Naive thymus-derived CD8-positive, alpha-beta T cell (primary cell): ENCODE measurements around the gene DCANP1. TPM values are rescaled to one million over a fixed set of nuclear protein-coding genes. Genes with fewer than 3 reads are reported as not detected.

Experiments used
- ATAC-seq, 2 donors: fragments of 150-1000 bp; cut with Tn5 transposase in 1 of 2; sonication (Bioruptor Pico), chemical (Tn5 transposase) in 1 of 2; 1 replicate in 1 of 2; 2 replicates in 1 of 2; pipeline ENCODE4 v1.10.0; 2021; ENCODE audit warnings: mild to moderate bottlenecking in 2 of 2, moderate library complexity in 2 of 2
- POLR2A ChIA-PET: fragments of 350-600 bp; sonication (Branson Sonifier 250); formaldehyde crosslinking; loops from one replicate; lab custom pipeline; 2021; ENCODE audit warnings: antibody characterized with exemption; lab: Charles Lee
- DNase-seq, 10 donors: peaks; one replicate each; pipeline versions ENCODE4 v3.0.0 to v3.0.0-alpha.2; 2020 to 2022
- H3K27ac Mint-ChIP-seq, 10 donors: one replicate each; pipeline ENCODE4 v1.8.0; 2020 to 2022; ENCODE audit warnings: mild to moderate bottlenecking in 10 of 10, mixed read lengths in 10 of 10, moderate library complexity in 4 of 10, inconsistent platforms in 1 of 10
- H3K27me3 Mint-ChIP-seq, 5 donors: one replicate each; pipeline ENCODE4 v1.8.0; 2021 to 2022; ENCODE audit warnings: mixed read lengths in 5 of 5
- H3K36me3 Mint-ChIP-seq, 3 donors: one replicate each; pipeline ENCODE4 v1.8.0; 2020 to 2022; ENCODE audit warnings: mixed read lengths in 3 of 3, mild to moderate bottlenecking in 2 of 3, inconsistent platforms in 1 of 3
- H3K4me1 Mint-ChIP-seq, 4 donors: one replicate each; pipeline ENCODE4 v1.8.0; 2021 to 2022; ENCODE audit warnings: mixed read lengths in 4 of 4
- H3K4me3 Mint-ChIP-seq, 10 donors: one replicate each; pipeline ENCODE4 v1.8.0; 2020 to 2022; ENCODE audit warnings: mild to moderate bottlenecking in 10 of 10, mixed read lengths in 10 of 10, moderate library complexity in 6 of 10, inconsistent platforms in 1 of 10
- H3K9me3 Mint-ChIP-seq, 9 donors: one replicate each; pipeline ENCODE4 v1.8.0; 2020 to 2022; ENCODE audit warnings: mixed read lengths in 9 of 9, mild to moderate bottlenecking in 3 of 9, inconsistent platforms in 1 of 9, moderate library complexity in 1 of 9
- polyA plus RNA-seq, 3 donors: library from polyadenylated mRNA; unstranded; fragments of 300-500 nt; fragmentation: Illumina TruSeq; gene quantifications; one replicate each; pipeline ENCODE4 v1.2.3, GENCODE V29; 2021
- total RNA-seq, 8 experiments: library from RNA in 2 of 8; stranded (reverse) in 2 of 8; gene quantifications; one replicate each; pipeline ENCODE4 v1.2.3 and lab custom pipeline; 2021 to 2026

DCANP1 gene
- total and polyA plus RNA-seq, 5 experiments from 2014 or later: not detected

DNA sequence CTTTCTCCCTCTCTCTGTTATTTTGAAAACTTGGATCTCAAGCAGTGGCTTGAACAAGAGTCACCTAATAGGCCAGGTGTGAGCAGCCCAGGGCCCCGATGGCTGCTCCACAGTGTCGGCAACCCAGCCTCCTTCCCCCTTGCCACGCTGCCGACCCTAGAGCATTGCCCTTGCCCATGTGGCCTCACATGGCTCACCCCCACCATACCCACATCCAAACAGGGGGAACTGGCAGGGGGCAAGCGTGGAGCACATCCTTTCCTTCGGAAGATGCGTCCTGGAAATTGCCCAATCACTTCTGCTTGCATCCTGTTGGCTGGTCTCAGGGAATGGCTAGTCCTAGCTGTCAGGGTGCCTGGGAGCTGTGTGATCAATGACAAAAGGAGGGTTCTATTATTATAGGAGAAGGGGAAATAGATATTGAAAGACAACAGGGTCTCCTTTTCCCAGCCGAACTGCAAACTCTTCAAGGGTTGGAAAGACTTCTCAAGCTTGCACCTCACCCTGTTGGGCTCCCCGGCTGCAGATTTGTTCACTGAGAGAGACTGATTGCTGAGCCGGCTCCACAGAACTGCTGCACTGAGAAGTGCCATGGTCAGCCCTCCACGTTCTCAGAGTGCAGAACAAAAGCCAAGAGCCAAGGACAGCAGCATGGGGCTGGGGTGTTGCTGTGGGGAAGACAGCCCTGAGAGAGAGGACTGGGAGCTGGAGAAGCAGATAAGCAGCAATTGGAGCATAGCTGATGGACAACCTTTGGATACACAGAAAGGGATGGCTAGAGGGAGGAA lies 13.3 kb upstream of the DCANP1 start:
- H3K27me3 Mint-ChIP-seq: peaks cover 7 to 39% (median 10%) of the 10 kb centered on the region in 5 donors
- peaks cover 0 to 9% (median 4%) of the 10 kb centered on the region in 4 donors for H3K4me1 Mint-ChIP-seq
- no peak overlapping the region for H3K4me3 Mint-ChIP-seq
- H3K27ac Mint-ChIP-seq: peak overlapping the region in 1 of 10 donors; percentile 60
- no peaks in the 10 kb centered on the region for H3K9me3 Mint-ChIP-seq
- DNase-seq (no peak), ATAC-seq (no peak)
- H3K36me3 Mint-ChIP-seq: no peaks in the 10 kb centered on the region
- POLR2A ChIA-PET: no interaction called here

DNA sequence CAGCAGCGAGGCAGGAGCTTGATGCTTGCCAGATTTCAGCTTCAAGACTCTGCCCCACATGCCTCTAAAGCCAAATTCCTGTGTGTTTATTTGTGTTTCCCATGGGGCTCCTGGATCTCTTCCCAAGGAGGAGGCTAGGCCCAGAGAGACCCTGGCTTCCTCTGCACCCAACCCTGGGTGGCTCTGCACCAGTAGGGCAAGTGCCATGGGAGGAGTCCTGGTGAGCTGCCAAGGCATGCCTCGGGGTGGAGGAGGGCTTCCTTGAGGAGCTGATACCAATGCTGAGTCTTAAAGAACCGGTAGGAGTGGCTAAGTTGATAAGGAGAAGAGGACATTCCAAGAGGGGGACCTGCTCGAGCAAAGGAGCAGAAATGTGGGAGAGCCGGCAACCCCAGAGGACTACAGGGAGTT lies 11.8 kb upstream of the DCANP1 start:
- ATAC-seq (no peak), DNase-seq (no peak)
- H3K4me1 Mint-ChIP-seq: peaks cover 0 to 9% (median 2%) of the 10 kb centered on the region in 4 donors
- POLR2A ChIA-PET: no interaction called here
- H3K27ac Mint-ChIP-seq: no peak overlapping the region
- no peak overlapping the region for H3K4me3 Mint-ChIP-seq
- H3K9me3 Mint-ChIP-seq: no peaks in the 10 kb centered on the region
- peaks cover 2 to 28% (median 5%) of the 10 kb centered on the region in 5 donors for H3K27me3 Mint-ChIP-seq
- H3K36me3 Mint-ChIP-seq: no peaks in the 10 kb centered on the region

DNA sequence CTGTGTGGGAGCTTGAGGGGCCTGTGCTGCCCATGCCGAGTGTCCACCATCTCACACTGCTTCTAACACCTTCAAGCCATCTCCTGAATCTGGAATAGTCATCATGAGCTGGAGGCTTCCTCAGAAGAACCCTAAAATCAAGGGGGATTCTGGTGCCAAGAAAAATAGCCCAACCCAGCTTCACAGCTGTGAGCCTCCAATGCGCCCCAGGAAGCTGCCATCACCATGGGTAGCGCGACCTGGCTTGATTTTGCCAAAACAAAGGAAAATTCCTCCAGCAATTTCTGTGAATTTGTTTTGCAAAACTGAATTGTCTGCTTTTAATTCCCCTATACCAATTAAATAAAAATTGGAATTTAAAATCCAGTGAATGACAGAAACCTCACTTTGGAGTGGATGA lies 11.2 kb upstream of the DCANP1 start:
- no peaks in the 10 kb centered on the region for H3K9me3 Mint-ChIP-seq
- POLR2A ChIA-PET: no interaction called here
- H3K36me3 Mint-ChIP-seq: no peaks in the 10 kb centered on the region
- H3K4me3 Mint-ChIP-seq: no peak overlapping the region
- peak in 1 of 10 donors; percentile 41 for DNase-seq
- peaks cover 0 to 9% (median 2%) of the 10 kb centered on the region in 4 donors for H3K4me1 Mint-ChIP-seq
- H3K27me3 Mint-ChIP-seq: peaks cover 2 to 22% (median 2%) of the 10 kb centered on the region in 5 donors
- no peak overlapping the region for H3K27ac Mint-ChIP-seq
- no peak for ATAC-seq

DNA sequence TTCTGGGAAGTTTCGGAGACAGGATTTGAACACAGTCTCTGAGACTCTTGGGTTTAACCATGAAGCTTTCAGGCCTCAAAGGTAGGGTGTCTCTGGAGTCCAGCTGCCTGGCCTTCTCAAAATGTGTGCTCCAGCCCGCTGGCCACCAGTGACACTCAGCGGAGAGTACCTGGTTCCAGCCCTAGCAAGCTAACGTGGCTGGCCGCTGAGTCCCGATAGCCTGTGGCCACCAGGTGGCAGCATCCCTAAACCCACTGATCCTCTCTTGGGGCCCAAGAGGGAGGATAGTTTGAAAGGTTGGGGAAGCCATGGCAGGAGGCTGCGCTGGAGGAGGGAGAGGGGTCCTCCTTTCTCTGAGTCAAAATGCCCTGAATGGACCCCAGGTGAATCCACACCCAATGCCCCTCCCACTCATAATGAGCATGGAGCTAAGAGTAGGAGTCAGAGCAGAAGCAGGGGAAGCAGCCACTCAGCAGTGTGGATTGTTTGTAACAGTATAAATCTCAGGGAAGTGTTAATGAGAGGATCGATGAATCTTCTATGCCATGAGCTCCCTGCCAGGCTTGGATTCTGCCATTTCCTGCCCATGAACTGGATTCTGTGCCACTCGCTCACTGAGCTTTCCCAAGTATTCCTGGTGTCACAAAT lies 10.4 kb upstream of the DCANP1 start:
- no peaks in the 10 kb centered on the region for H3K36me3 Mint-ChIP-seq
- H3K9me3 Mint-ChIP-seq: no peaks in the 10 kb centered on the region
- peaks cover 0 to 6% (median 2%) of the 10 kb centered on the region in 4 donors for H3K4me1 Mint-ChIP-seq
- no peak overlapping the region for H3K4me3 Mint-ChIP-seq
- H3K27me3 Mint-ChIP-seq: peaks cover 2 to 21% (median 5%) of the 10 kb centered on the region in 5 donors
- peak; percentile 8 to 69 (median 33) for DNase-seq
- POLR2A ChIA-PET: no interaction called here
- ATAC-seq: peak; percentile 55 to 68
- no peak overlapping the region for H3K27ac Mint-ChIP-seq

DNA sequence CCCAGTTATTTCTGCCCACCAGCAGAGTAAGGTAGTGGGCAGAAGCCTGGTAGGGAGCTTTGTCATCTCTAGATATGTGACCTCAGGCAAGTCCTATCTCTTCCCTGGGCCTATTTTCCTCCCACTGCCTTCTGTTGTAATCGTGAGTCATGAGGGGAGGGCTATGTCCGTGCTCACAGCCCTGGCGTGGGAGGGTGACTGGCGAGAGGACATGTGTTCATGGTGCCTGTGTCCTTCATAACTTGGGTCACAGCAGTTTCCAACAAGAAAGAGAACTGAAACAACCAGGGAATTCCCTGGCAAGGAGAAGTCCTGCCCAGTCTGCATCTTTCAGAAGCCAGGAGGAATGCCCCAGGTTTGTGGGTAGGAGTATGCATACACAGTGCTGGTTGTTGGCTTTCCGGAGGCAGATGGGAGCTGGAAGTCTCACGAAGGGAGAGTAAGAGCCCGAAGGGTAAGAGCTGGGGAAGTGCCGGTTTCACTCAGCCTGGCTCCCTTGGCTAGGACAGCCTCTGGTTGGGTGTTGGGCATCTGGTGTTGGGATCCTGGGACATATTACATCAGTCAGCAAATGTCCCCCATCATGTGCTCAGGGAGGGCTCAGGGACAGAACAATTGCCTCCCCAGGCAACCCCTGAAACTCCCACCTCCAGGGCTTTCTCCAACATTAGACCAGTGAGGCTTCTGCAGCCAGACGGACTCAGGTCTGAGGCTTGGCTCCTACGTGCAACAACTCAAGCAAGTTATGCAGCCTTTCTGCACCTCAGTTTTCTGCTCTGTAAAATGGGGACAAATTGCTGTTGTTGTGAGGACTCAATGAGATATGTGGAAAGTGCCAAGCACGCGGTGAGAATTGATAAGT lies 9.3 kb upstream of the DCANP1 start:
- ATAC-seq (no peak), DNase-seq (no peak)
- H3K27me3 Mint-ChIP-seq: peaks cover 2 to 21% (median 5%) of the 10 kb centered on the region in 5 donors
- POLR2A ChIA-PET: no interaction called here
- H3K9me3 Mint-ChIP-seq: no peaks in the 10 kb centered on the region
- H3K27ac Mint-ChIP-seq: no peak overlapping the region
- H3K4me3 Mint-ChIP-seq: no peak overlapping the region
- H3K4me1 Mint-ChIP-seq: no peaks in the 10 kb centered on the region
- H3K36me3 Mint-ChIP-seq: no peaks in the 10 kb centered on the region

DNA sequence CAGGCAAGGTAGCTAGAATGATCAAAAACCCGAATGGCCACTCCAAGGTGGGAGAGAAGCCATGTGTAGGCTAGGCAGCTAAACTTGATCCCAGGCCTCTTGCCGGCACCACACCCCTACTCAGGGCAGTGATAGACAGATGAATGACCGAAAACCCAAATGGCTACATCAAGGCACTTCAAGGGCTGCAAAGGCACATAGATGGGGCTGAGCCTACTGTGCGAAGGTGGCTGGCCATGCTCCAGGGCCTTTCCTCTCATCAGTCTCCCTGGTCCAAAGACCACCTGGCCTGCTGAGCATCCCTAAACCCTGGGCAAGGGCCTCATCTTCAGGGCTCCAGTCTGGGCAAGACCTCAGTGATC lies 8.7 kb upstream of the DCANP1 start:
- Mint-ChIP-seq H3K27me3 (peaks cover 2 to 21% (median 5%) of the 10 kb centered on the region in 5 donors), H3K4me3 (no peak overlapping the region), H3K27ac (no peak overlapping the region), H3K36me3 (no peaks in the 10 kb centered on the region), H3K4me1 (no peaks in the 10 kb centered on the region), H3K9me3 (no peaks in the 10 kb centered on the region)
- ATAC-seq (no peak), DNase-seq (no peak)
- POLR2A ChIA-PET: no interaction called here

DNA sequence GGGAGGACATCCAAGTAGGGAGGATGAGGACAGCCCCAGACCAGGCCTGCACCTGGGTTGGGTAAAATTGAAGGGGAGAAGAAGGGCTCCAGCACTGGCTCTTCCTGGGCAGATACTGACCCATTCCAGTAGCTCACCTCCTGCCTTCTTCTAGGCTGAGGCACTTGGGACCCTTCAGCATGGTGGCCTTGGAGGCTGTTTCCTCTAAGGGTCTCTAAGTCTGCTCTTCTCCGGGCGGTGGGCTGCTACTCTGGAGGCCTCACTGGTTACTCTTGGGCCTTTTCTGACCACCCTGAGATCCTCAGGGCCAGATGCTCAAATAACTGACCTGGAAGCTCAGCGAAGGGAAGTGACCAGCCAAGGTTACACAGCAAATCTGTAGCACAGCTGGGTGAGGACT lies 7.8 kb upstream of the DCANP1 start:
- ATAC-seq: no peak

DNA sequence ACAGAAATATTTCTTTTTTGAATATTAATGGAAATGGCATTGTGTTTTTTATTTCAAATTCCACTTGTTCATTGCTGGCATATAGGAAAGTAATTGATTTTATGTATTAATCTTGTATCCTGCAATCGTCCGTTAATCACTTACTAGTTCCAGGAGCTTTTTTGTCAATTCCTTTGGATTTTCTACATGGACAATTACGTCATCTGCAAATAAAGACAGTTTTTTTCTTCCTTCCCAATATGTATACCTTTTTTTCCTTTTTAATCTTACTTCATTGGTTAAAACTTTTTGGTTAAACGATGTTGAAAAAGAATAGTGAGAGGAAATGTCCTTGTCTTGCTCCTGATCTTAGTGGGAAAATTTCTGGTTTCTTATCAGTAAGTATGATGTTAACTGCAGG lies 6.5 kb upstream of the DCANP1 start:
- DNase-seq (no peak), ATAC-seq (no peak)
- no peaks in the 10 kb centered on the region for H3K4me1 Mint-ChIP-seq
- no peaks in the 10 kb centered on the region for H3K9me3 Mint-ChIP-seq
- H3K4me3 Mint-ChIP-seq: no peak overlapping the region
- H3K36me3 Mint-ChIP-seq: no peaks in the 10 kb centered on the region
- H3K27me3 Mint-ChIP-seq: peaks cover 3 to 23% (median 5%) of the 10 kb centered on the region in 5 donors
- POLR2A ChIA-PET: no interaction called here
- H3K27ac Mint-ChIP-seq: no peak overlapping the region

More for the DNA sequence above, 7.8 kb upstream of the DCANP1 start:
- H3K4me3 Mint-ChIP-seq: no peak overlapping the region
- H3K9me3 Mint-ChIP-seq: no peaks in the 10 kb centered on the region
- peaks cover 3 to 21% (median 5%) of the 10 kb centered on the region in 5 donors for H3K27me3 Mint-ChIP-seq
- POLR2A ChIA-PET: no interaction called here
- no peak for DNase-seq
- no peaks in the 10 kb centered on the region for H3K4me1 Mint-ChIP-seq
- no peak overlapping the region for H3K27ac Mint-ChIP-seq
- no peaks in the 10 kb centered on the region for H3K36me3 Mint-ChIP-seq

DNA sequence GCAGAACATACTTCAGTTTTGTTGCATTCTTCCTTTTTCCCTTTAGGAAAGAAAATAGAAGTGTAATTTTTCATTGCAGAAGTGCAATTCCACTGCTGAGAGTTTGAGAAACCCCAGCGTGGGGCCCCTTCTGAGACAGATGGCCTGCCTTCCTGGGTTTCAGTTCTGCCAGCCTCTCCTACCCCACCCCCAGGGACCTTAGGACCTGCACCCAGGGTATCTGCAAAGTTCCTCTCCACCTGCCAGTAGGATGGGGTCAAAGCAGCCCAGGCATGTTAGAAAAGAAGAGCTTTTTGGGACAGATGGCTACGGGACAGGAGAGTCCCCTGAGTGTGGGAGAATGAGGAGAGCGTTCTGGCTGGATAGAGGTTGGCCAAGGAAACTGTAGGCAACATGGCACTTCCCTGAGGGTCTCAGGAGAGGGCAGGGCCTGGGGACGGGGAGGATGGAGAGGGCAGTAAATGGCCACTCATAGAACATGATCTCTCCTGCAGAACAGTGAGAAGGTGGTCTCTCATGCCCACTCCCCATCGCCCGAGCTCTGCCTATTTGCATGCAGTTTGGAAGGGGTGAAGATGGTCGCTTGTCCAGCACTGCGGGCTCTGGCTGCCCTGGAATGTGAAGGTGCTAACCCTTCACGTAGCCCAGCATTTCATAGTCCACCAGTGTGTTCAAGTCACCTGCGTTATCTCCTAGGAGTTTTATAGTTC lies 5.3 kb upstream of the DCANP1 start, which contains the start of gene TIFAB:
TIFAB (minus strand) TSS at position 31 of the 710 bp plus-strand sequence. CDS start 2,412 bp downstream, outside the sequence.
- no peak for ATAC-seq
- Mint-ChIP-seq H3K9me3 (no peaks in the 10 kb centered on the region), H3K4me3 (no peak within 1 kb of the TSS), H3K27me3 (peaks cover 3 to 19% (median 6%) of the 10 kb centered on the region in 5 donors), H3K4me1 (no peaks in the 10 kb centered on the region), H3K27ac (no peak within 1 kb of the TSS), H3K36me3 (no peaks in the 10 kb centered on the region)
- DNase-seq: no peak
- POLR2A ChIA-PET: no interaction called here

DNA sequence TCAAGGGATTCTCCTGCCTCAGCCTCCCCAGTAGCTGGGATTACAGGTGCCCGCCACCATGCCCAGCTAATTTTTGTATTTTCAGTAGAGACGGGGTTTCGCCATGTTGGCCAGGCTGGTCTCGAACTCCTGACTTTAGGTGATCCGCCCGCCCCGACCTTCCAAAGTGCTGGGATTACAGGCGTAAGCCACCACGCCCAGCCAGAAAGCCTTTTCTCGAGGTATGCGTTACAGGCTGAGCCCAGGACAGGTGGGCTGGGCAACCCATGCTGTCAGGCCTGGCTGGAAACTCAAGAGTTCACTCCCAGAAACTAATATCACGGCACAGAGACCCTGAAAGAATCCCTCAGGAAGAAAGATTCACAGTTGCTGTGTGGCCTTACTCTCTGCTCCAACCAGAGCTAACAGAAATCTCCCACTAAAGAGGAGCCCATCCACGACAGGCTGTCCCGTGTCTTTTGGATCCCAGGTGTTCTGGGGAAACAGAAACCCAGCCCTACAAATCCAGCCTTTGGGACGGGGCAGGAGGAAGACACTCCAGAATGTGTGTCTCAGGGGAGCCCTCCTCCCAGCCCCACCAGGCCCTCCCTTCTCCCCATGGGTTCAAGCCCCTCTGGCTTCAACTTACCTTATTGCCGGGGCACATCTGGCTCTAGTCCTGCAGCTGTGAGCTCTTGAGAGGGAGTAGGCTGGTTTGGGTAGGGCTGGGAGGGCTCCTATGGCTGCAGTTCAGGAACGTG lies 4.6 kb upstream of the DCANP1 start:
- H3K36me3 Mint-ChIP-seq: no peaks in the 10 kb centered on the region
- H3K27me3 Mint-ChIP-seq: peaks cover 4 to 17% (median 10%) of the 10 kb centered on the region in 5 donors
- ATAC-seq (no peak), DNase-seq (no peak)
- no peak overlapping the region for H3K27ac Mint-ChIP-seq
- H3K4me1 Mint-ChIP-seq: no peaks in the 10 kb centered on the region
- no peak overlapping the region for H3K4me3 Mint-ChIP-seq
- POLR2A ChIA-PET: no interaction called here
- H3K9me3 Mint-ChIP-seq: no peaks in the 10 kb centered on the region

DNA sequence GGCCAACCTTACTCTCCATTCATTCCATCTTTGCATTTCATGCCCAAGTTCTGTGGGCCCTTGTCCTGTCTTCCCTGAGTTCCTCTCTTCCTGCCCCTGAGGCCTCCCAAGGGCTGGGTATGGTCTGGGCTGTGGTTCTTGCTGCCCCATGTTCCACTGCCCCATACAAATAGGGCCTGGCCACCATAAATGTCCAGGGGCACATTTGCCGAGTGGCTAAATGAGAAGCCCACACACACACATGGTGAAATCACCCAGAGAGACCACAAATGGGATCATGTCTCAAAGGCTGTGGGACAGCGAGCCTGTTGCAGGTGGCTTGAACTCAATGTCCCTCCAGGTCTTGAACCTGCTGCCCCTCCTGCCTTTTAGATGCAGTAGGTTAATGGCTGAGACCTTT lies 3.8 kb upstream of the DCANP1 start:
- Mint-ChIP-seq H3K36me3 (no peaks in the 10 kb centered on the region), H3K27me3 (peaks cover 4 to 10% (median 9%) of the 10 kb centered on the region in 5 donors), H3K9me3 (no peaks in the 10 kb centered on the region), H3K4me3 (no peak overlapping the region), H3K27ac (no peak overlapping the region), H3K4me1 (peaks cover 0 to 2% (median 0%) of the 10 kb centered on the region in 4 donors)
- DNase-seq (no peak), ATAC-seq (no peak)
- POLR2A ChIA-PET: no interaction called here

DNA sequence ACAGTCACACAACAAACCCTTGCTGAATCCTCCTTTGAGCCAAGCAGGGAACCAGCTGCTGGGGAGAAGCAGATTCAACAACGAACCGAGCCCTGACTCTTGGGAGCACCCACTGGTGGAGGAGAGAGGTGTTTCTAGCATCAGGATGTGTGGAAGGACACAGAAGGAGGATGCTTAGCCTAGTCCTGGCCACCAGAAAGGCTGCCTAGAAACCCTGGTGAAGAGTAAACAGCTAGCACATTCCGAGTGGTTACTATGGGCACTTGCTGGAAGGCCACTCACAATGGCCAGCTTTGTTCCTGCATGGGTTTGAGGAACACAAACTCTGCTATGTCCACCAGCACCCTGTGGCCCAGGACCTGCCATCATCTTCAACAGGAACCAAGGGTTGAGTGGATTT lies 3.2 kb upstream of the DCANP1 start:
- POLR2A ChIA-PET: no interaction called here
- ATAC-seq (no peak), DNase-seq (no peak)
- H3K27ac Mint-ChIP-seq: no peak overlapping the region
- peaks cover 0 to 2% (median 0%) of the 10 kb centered on the region in 4 donors for H3K4me1 Mint-ChIP-seq
- H3K4me3 Mint-ChIP-seq: no peak overlapping the region
- no peaks in the 10 kb centered on the region for H3K9me3 Mint-ChIP-seq
- H3K36me3 Mint-ChIP-seq: no peaks in the 10 kb centered on the region
- H3K27me3 Mint-ChIP-seq: peaks cover 3 to 10% (median 6%) of the 10 kb centered on the region in 5 donors
